Right lobe of liver (tissue), 6 donors: Measurements from ENCODE around the gene RTN4R. TPM values are rescaled to one million over a fixed set of nuclear protein-coding genes. Genes with fewer than 3 reads are reported as not detected.
A peak's percentile ranks its signal among the peaks of the same experiment; 100 is the strongest.

Experiments used
- ATAC-seq, 4 donors: fragments of 200-7000 bp; cut with Tn5 transposase; one replicate each; pipeline ENCODE4 v1.9.1; 2020; ENCODE audit warnings: mild to moderate bottlenecking in 4 of 4, moderate library complexity in 4 of 4
- DNase-seq, 3 donors: peaks; one replicate each; pipeline ENCODE4 v3.0.0-alpha.2; 2020
- H3K27ac ChIP-seq, 3 donors: fragments of 200-600 bp; one replicate each; pipeline ENCODE4 v1.8.0; 2022
- H3K27me3 ChIP-seq, 2 donors: fragments of 200-600 bp; one replicate each; pipeline ENCODE4 v1.8.0; 2022
- H3K36me3 ChIP-seq, 4 donors: fragments of 200-600 bp; sonication (generic) in 1 of 4; one replicate each; pipeline versions ENCODE4 v1.5.1 to v1.8.0; 2017 to 2022; ENCODE audit warnings: control low read depth in 1 of 4
- H3K4me1 ChIP-seq, 4 donors: fragments of 200-600 bp; sonication (generic) in 1 of 4; one replicate each; pipeline versions ENCODE4 v1.5.1 to v1.8.0; 2017 to 2022; ENCODE audit warnings: control low read depth in 1 of 4
- H3K4me3 ChIP-seq, 3 donors: fragments of 200-600 bp; one replicate each; pipeline ENCODE4 v1.8.0; 2022
- H3K9me3 ChIP-seq, 4 donors: fragments of 200-600 bp; sonication (generic) in 1 of 4; one replicate each; pipeline versions ENCODE4 v1.5.1 to v1.8.0; 2017 to 2022; ENCODE audit warnings: control low read depth in 1 of 4
- POLR2A ChIP-seq: fragments of 450-650 bp; IDR thresholded peaks from one replicate; pipeline ENCODE4 v1.6.1; 2017; ENCODE audit warnings: antibody characterized with exemption, mild to moderate bottlenecking
- WGBS: methylation state at CpG from one replicate; pipeline ENCODE4 v1.1.6; 2018; ENCODE audit warnings: low coverage, low lambda C conversion rate; ENCODE audit not compliant: insufficient coverage; ENCODE audit errors: missing lambda C conversion rate; 5-methylcytosine and 5-hydroxymethylcytosine counted together
- intact Hi-C, 2 donors: fragments of 100-400 bp; cut with DNase I; formaldehyde crosslinking; loops; one replicate each; pipeline versions ENCODE4 v1.11.2 to v1.14.1; 2022
- total RNA-seq, 6 experiments: library from RNA; depleted of rRNA in 2 of 6; stranded (reverse); fragments of >200 nt in 2 of 6; fragmentation: NEBNext Ultra II Directional in 3 of 6; extraction: Animal tissue kit (Norgen Biotek cat#: 25700) in 3 of 6; gene quantifications; one replicate each; pipeline versions ENCODE4 v1.1.0 to v1.2.4, GENCODE V29; 2016 to 2023
- TF ChIP-seq, protein P1 (sequence below), 4 donors: fragments of 200-600 bp in 3 of 4; fragments of 450-650 bp in 1 of 4; IDR thresholded peaks; one replicate each; pipeline versions ENCODE4 v1.5.1 to v1.8.0; 2016 to 2022; ENCODE audit warnings: antibody characterized with exemption in 4 of 4, mild to moderate bottlenecking in 2 of 4
- donor health status: DM: no; HTN: yes; CAD: no.
- donor health status: DM: no; HTN: no; CAD: no.
- donor health status: DM: no; HTN: no; CAD: no.
- donor health status: DM: no; HTN: yes; CAD: no.
- donor health status: DM: no; HTN: yes; CAD: no.

Gene RTN4R
- total RNA-seq, 6 experiments from 2014 or later: 3.0 to 12.4 (median 8.5) TPM

- whole genome bisulfite sequencing: no CpG with 5 or more reads among the region's 11 CpGs
- H3K4me1 ChIP-seq: peaks cover 0 to 57% (median 7%) of the 10 kb centered on the region in 4 donors
- H3K27me3 ChIP-seq: no peaks in the 10 kb centered on the region
- H3K27ac ChIP-seq: no peak overlapping the region
- DNase-seq: no peak
- no peaks in the 10 kb centered on the region for H3K9me3 ChIP-seq
- no peak for ATAC-seq
- H3K4me3 ChIP-seq: no peak overlapping the region
- intact Hi-C loops: no loop called here
- H3K36me3 ChIP-seq: no peaks in the 10 kb centered on the region
- TF ChIP-seq, protein P1, sequence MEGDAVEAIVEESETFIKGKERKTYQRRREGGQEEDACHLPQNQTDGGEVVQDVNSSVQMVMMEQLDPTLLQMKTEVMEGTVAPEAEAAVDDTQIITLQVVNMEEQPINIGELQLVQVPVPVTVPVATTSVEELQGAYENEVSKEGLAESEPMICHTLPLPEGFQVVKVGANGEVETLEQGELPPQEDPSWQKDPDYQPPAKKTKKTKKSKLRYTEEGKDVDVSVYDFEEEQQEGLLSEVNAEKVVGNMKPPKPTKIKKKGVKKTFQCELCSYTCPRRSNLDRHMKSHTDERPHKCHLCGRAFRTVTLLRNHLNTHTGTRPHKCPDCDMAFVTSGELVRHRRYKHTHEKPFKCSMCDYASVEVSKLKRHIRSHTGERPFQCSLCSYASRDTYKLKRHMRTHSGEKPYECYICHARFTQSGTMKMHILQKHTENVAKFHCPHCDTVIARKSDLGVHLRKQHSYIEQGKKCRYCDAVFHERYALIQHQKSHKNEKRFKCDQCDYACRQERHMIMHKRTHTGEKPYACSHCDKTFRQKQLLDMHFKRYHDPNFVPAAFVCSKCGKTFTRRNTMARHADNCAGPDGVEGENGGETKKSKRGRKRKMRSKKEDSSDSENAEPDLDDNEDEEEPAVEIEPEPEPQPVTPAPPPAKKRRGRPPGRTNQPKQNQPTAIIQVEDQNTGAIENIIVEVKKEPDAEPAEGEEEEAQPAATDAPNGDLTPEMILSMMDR (IDR thresholded peaks at IDR 0.05): no peak
- no peak for TF ChIP-seq POLR2A
Measured at GRCh38 chr22:20209761-20210250, 58.3 kb downstream of the RTN4R start.

- peaks cover 0 to 67% (median 15%) of the 10 kb centered on the region in 4 donors for H3K4me1 ChIP-seq
- WGBS: 92% methylated on average over 5 of the region's 15 CpGs
- H3K9me3 ChIP-seq: no peaks in the 10 kb centered on the region
- H3K27ac ChIP-seq: peak overlapping the region in 1 of 3 donors; percentile 96
- H3K36me3 ChIP-seq: no peaks in the 10 kb centered on the region
- no peak for DNase-seq
- H3K27me3 ChIP-seq: no peaks in the 10 kb centered on the region
- TF ChIP-seq POLR2A: no peak
- TF ChIP-seq, protein P1 (IDR thresholded peaks at IDR 0.05): no peak
- H3K4me3 ChIP-seq: no peak overlapping the region
- no peak for ATAC-seq
- intact Hi-C loops: no loop called here
Measured at GRCh38 chr22:20208713-20209310, 59.3 kb downstream of the RTN4R start.

DNA sequence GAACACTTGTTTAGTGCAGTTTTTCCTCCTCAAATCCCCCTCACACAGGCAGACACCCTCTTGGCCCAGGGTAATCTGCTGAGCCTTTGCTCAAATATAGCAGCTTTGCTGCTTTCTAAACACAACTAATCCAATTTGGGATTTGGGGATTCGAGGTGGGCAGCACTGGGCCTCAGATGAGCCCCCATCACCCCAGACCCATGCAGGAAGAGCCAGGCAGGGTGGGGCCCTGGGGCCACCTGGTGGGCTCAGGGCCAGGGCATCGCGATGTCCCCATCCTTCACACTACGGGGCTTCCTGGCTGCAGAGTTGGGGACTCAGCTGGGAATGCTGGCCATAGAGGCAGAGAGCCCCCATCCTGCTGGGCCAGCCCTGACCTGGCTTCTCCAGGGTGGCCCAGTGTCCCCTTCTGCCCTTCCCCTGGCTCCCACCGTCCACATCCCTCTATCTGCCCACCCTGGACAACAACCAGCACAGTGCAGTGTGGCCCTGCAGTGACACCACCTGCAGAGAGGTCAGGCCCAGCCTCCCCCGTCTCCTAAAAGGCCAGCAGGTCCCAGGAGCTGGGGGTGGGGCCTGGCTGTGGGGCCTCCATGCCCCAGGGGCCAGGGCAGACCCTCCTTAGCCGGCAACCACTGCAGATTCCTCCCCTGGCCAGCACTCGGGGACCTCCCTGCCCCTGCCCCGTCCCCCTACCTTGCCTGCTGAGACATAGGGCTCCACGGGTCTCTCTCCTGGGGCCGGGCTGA, 60.7 kb downstream of the RTN4R start:
- Histone ChIP-seq H3K27me3 (no peaks in the 10 kb centered on the region), H3K4me3 (peak overlapping the region; percentile 43 to 56 (median 55)), H3K4me1 (peaks cover 0 to 81% (median 23%) of the 10 kb centered on the region in 4 donors), H3K27ac (peak overlapping the region in 2 of 3 donors; percentile 77 to 96), H3K36me3 (no peaks in the 10 kb centered on the region), H3K9me3 (no peaks in the 10 kb centered on the region)
- WGBS: 45% methylated on average over 2 of the region's 11 CpGs
- TF ChIP-seq, protein P1 (IDR thresholded peaks at IDR 0.05): no peak
- TF ChIP-seq POLR2A: no peak
- intact Hi-C loops: no loop called here
- peak in 1 of 3 donors; percentile 49 for DNase-seq
- ATAC-seq: no peak

DNA sequence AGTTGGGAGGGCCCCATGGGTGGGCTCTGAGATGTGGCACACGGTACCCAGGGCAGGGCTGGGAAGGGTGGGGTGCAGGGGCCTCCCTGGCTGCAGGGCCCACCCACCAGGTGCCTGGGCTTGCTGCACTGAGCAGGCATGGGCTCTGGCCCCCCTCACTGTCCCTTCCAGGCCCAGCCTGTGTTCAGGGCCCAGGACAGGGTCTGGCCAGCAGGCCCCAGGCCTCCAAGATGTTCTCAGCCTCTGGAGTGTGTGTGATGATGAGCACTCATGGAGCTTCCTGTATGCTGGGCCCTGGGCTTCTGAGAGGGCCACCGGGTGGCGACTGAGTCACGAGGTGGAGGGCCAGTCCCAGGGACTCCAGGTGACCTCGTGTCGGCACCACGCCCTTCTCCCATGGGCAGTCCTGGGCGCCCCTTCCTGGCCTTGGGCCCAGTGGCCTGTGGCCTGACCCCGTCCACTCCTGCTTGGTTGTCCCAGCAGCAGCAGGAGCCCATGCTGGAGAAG, 61.4 kb downstream of the RTN4R start:
- peaks cover 0 to 83% (median 23%) of the 10 kb centered on the region in 4 donors for H3K4me1 ChIP-seq
- intact Hi-C loops: no loop called here
- ATAC-seq (peak; percentile 28 to 48 (median 34)), DNase-seq (peak; percentile 87 to 91 (median 89))
- peak overlapping the region in 2 of 3 donors; percentile 77 to 96 for H3K27ac ChIP-seq
- peak overlapping the region; percentile 43 to 56 (median 55) for H3K4me3 ChIP-seq
- H3K9me3 ChIP-seq: no peaks in the 10 kb centered on the region
- TF ChIP-seq, protein P1 (IDR thresholded peaks at IDR 0.05): peak in 1 of 4 donors; percentile 38
- no peak for TF ChIP-seq POLR2A
- no peaks in the 10 kb centered on the region for H3K27me3 ChIP-seq
- no CpG with 5 or more reads among the region's 9 CpGs for WGBS
- no peaks in the 10 kb centered on the region for H3K36me3 ChIP-seq
